Measurements from ENCODE around the gene RSPO3. TPM values are rescaled to one million over a fixed set of nuclear protein-coding genes. Genes with fewer than 3 reads are reported as not detected.

The RSPO3 gene
- total RNA-seq, 1 experiment from 2014 or later, result not detected

GRCh38 chr6:127206531-127207095 lies 88.1 kb downstream of the RSPO3 start:
- DNase-seq (peak; percentile 14), ATAC-seq (peak; percentile 54)
- TF ChIP-seq EZH2phosphoT487 (IDR thresholded peaks at IDR 0.05; ENCODE audit: borderline replicate concordance, low read length) (no peak), CTCF (conservative IDR thresholded peaks at IDR 0.05; ENCODE audit: low read depth, low read length) (no peak), EZH2 (IDR thresholded peaks at IDR 0.05; ENCODE audit: low read length, unreplicated experiment) (no peak)
- Histone ChIP-seq H4K20me1 (ENCODE audit: low read length) (no peaks in the 10 kb centered on the region), H3F3A (ENCODE audit: low read length, unreplicated experiment) (no peaks in the 10 kb centered on the region), H3K36me3 (ENCODE audit: low read depth, low read length) (no peaks in the 10 kb centered on the region), H3K4me2 (ENCODE audit: low read length) (peak overlapping the region; percentile 51), H3K79me2 (ENCODE audit: low read length) (no peaks in the 10 kb centered on the region), H2AFZ (ENCODE audit: low read length) (no peak overlapping the region), H3K27ac (ENCODE audit: low read length) (peak overlapping the region; percentile 47), H3K9me3 (ENCODE audit: low read length) (no peaks in the 10 kb centered on the region), H3K27me3 (ENCODE audit: low read length) (no peaks in the 10 kb centered on the region), H3K9me2 (replicated peaks; ENCODE audit: low read length) (no peaks in the 10 kb centered on the region), H3K4me3 (ENCODE audit: low read length) (no peak overlapping the region), H3K9ac (ENCODE audit: low read length) (no peak overlapping the region), H3K4me1 (ENCODE audit: insufficient read depth, low read length) (peaks cover 14% of the 10 kb centered on the region)
- CTCF ChIA-PET, result no interaction called here
- intact Hi-C loops (cut with micrococcal nuclease), result loop anchor here (5.0 to 10.0 kb wide), 2 partner anchors 61 to 218 kb away; partner anchors contain the start of gene RNF146
- POLR2A ChIA-PET (ENCODE audit: unreplicated experiment), result no interaction called here
- BruUV-seq (replicated peaks), result no TSS peak

GRCh38 chr6:127207591-127208120 lies 89.2 kb downstream of the RSPO3 start:
- Histone ChIP-seq H3K36me3 (ENCODE audit: low read depth, low read length) (no peaks in the 10 kb centered on the region), H4K20me1 (ENCODE audit: low read length) (no peaks in the 10 kb centered on the region), H3K79me2 (ENCODE audit: low read length) (no peaks in the 10 kb centered on the region), H3F3A (ENCODE audit: low read length, unreplicated experiment) (no peaks in the 10 kb centered on the region), H3K4me2 (ENCODE audit: low read length) (peak overlapping the region; percentile 26), H3K4me1 (ENCODE audit: insufficient read depth, low read length) (peaks cover 14% of the 10 kb centered on the region), H3K4me3 (ENCODE audit: low read length) (no peak overlapping the region), H3K9me3 (ENCODE audit: low read length) (no peaks in the 10 kb centered on the region), H3K27ac (ENCODE audit: low read length) (peak overlapping the region; percentile 41), H3K9me2 (replicated peaks; ENCODE audit: low read length) (no peaks in the 10 kb centered on the region), H3K9ac (ENCODE audit: low read length) (no peak overlapping the region), H3K27me3 (ENCODE audit: low read length) (no peaks in the 10 kb centered on the region), H2AFZ (ENCODE audit: low read length) (no peak overlapping the region)
- BruUV-seq (replicated peaks), result no TSS peak
- intact Hi-C loops (cut with micrococcal nuclease), result loop anchor here (5.0 to 10.0 kb wide), 2 partner anchors 60 to 217 kb away; partner anchors contain the start of gene RNF146
- ATAC-seq, result peak; percentile 73
- TF ChIP-seq EZH2phosphoT487 (IDR thresholded peaks at IDR 0.05; ENCODE audit: borderline replicate concordance, low read length) (no peak), EZH2 (IDR thresholded peaks at IDR 0.05; ENCODE audit: low read length, unreplicated experiment) (no peak), CTCF (conservative IDR thresholded peaks at IDR 0.05; ENCODE audit: low read depth, low read length) (no peak)
- ChIA-PET CTCF (interaction anchor here (0.6 kb wide), 1 partner anchor 59 kb away, joined by 7 read pairs; the partner anchor contains the start of gene RNF146), POLR2A (ENCODE audit: unreplicated experiment) (interaction anchor here (0.6 kb wide), 1 partner anchor 1096 kb away, joined by 3 read pairs; no protein-coding TSS in a partner anchor)
- peak; percentile 40 for DNase-seq

GRCh38 chr6:127210725-127211124 lies 92.3 kb downstream of the RSPO3 start:
- no peaks in the 10 kb centered on the region for H3K27me3 ChIP-seq (ENCODE audit: low read length)
- no peak for DNase-seq
- H4K20me1 ChIP-seq (ENCODE audit: low read length), result no peaks in the 10 kb centered on the region
- ChIA-PET POLR2A (ENCODE audit: unreplicated experiment) (interaction anchor here (0.6 kb wide), 1 partner anchor 9 kb away, joined by 9 read pairs; no protein-coding TSS in a partner anchor), CTCF (no interaction called here)
- BruUV-seq (replicated peaks), result no TSS peak
- no peaks in the 10 kb centered on the region for H3K9me3 ChIP-seq (ENCODE audit: low read length)
- no peaks in the 10 kb centered on the region for H3K79me2 ChIP-seq (ENCODE audit: low read length)
- H3K4me3 ChIP-seq (ENCODE audit: low read length), result no peak overlapping the region
- intact Hi-C loops (cut with micrococcal nuclease), result no loop called here
- no peak overlapping the region for H3K27ac ChIP-seq (ENCODE audit: low read length)
- H3K36me3 ChIP-seq (ENCODE audit: low read depth, low read length), result no peaks in the 10 kb centered on the region
- H3K4me1 ChIP-seq (ENCODE audit: insufficient read depth, low read length), result peaks cover 14% of the 10 kb centered on the region
- no peaks in the 10 kb centered on the region for H3F3A ChIP-seq (ENCODE audit: low read length, unreplicated experiment)
- no peak overlapping the region for H2AFZ ChIP-seq (ENCODE audit: low read length)
- H3K9ac ChIP-seq (ENCODE audit: low read length), result no peak overlapping the region
- no peaks in the 10 kb centered on the region for H3K9me2 ChIP-seq (replicated peaks; ENCODE audit: low read length)
- H3K4me2 ChIP-seq (ENCODE audit: low read length), result no peak overlapping the region
- TF ChIP-seq EZH2phosphoT487 (IDR thresholded peaks at IDR 0.05; ENCODE audit: borderline replicate concordance, low read length) (no peak), EZH2 (IDR thresholded peaks at IDR 0.05; ENCODE audit: low read length, unreplicated experiment) (no peak), CTCF (conservative IDR thresholded peaks at IDR 0.05; ENCODE audit: low read depth, low read length) (no peak)
- ATAC-seq, result no peak

Data from PC-3 (cell line).